HG03025 (cell line): ENCODE measurements around the gene FRS2.
A peak's percentile ranks its signal among the peaks of the same experiment; 100 is the strongest.
"Not testable (repeated sequence)": the region's sequence is repeated elsewhere in the genome, so short reads cannot be mapped to it uniquely, and the experiment has no call there.

ENCODE experiments used
- ATAC-seq: cut with Tn5 transposase; IDR thresholded peaks from one replicate; pipeline ENCODE4 v1.9.1; 2021; ENCODE audit warnings: mild to moderate bottlenecking, moderate library complexity; ENCODE audit not compliant: unreplicated experiment, low FRiP score

The FRS2 gene

GRCh38 chr12:69470189-69471075, at the start of gene FRS2:
FRS2 (plus strand) TSS chr12:69470388; CDS start chr12:69569031, 98,643 bp downstream.
- ATAC-seq, result peak; percentile 95

- ATAC-seq, result no peak
Measured at GRCh38 chr12:69421548-69421947, 48.6 kb upstream of the FRS2 start.

GRCh38 chr12:69423037-69423905, 46.9 kb upstream of the FRS2 start:
- ATAC-seq, result no peak

GRCh38 chr12:69425417-69425816, 44.8 kb upstream of the FRS2 start:
- no peak for ATAC-seq

- ATAC-seq, result no peak
Measured at GRCh38 chr12:69428351-69429073, 41.7 kb upstream of the FRS2 start.

- no peak for ATAC-seq
Measured at GRCh38 chr12:69430942-69431590, 39.1 kb upstream of the FRS2 start.

- no peak for ATAC-seq
Measured at GRCh38 chr12:69431591-69432222, 38.5 kb upstream of the FRS2 start.

GRCh38 chr12:69433653-69434052, 36.5 kb upstream of the FRS2 start:
- no peak for ATAC-seq

- no peak for ATAC-seq
Measured at GRCh38 chr12:69435644-69436043, 34.5 kb upstream of the FRS2 start.

- no peak for ATAC-seq
Measured at GRCh38 chr12:69437073-69437472, 33.1 kb upstream of the FRS2 start.

GRCh38 chr12:69438539-69438938, 31.6 kb upstream of the FRS2 start:
- ATAC-seq, result no peak

- no peak for ATAC-seq
Measured at GRCh38 chr12:69440016-69440415, 30.2 kb upstream of the FRS2 start.

GRCh38 chr12:69440886-69441285, 29.3 kb upstream of the FRS2 start:
- no peak for ATAC-seq

GRCh38 chr12:69442894-69443293, 27.3 kb upstream of the FRS2 start:
- no peak for ATAC-seq

- no peak for ATAC-seq
Measured at GRCh38 chr12:69443916-69444315, 26.3 kb upstream of the FRS2 start.

GRCh38 chr12:69447892-69448291, 22.3 kb upstream of the FRS2 start:
- no peak for ATAC-seq

GRCh38 chr12:69452598-69453132, 17.5 kb upstream of the FRS2 start:
- not testable (repeated sequence) for ATAC-seq

- no peak for ATAC-seq
Measured at GRCh38 chr12:69456239-69456638, 13.9 kb upstream of the FRS2 start.

GRCh38 chr12:69457433-69457832, 12.8 kb upstream of the FRS2 start:
- ATAC-seq, result no peak
